Astrocyte (in vitro differentiated cells and primary cell): ENCODE results near the gene ZMYM4. TPM values are rescaled to one million over a fixed set of nuclear protein-coding genes. Genes with fewer than 3 reads are reported as not detected.

Experiments used
- DNase-seq: peaks from one replicate; pipeline ENCODE4 v3.0.0-alpha.2; 2010; ENCODE audit warnings: low read depth
- FAIRE-seq: peaks from 2 replicates; lab custom pipeline; 2011; peaks lifted over from hg19 to GRCh38; lab: Jason Lieb, UNC
- H2AFZ ChIP-seq: 2 replicates; pipeline ENCODE4 v1.6.0; 2012; ENCODE audit warnings: low read depth, low read length, inconsistent platforms
- H3K27ac ChIP-seq: 2 replicates; pipeline ENCODE4 v1.5.1; 2011; ENCODE audit warnings: low read depth, low read length, inconsistent platforms
- H3K27me3 ChIP-seq: 2 replicates; pipeline ENCODE4 v1.6.0; 2011; ENCODE audit warnings: low read length, inconsistent platforms; ENCODE audit not compliant: insufficient read depth
- H3K36me3 ChIP-seq: 2 replicates; pipeline ENCODE4 v1.5.1; 2011; ENCODE audit warnings: low read length, inconsistent platforms; ENCODE audit not compliant: insufficient read depth
- H3K4me1 ChIP-seq: 2 replicates; pipeline ENCODE4 v1.5.1; 2011; ENCODE audit warnings: low read length, inconsistent platforms; ENCODE audit not compliant: insufficient read depth
- H3K4me2 ChIP-seq: 2 replicates; pipeline ENCODE4 v1.6.0; 2012; ENCODE audit warnings: low read length, inconsistent platforms
- H3K4me3 ChIP-seq: 2 replicates; pipeline ENCODE4 v1.5.1; 2011; ENCODE audit warnings: low read depth, mild to moderate bottlenecking, low read length, inconsistent platforms; ENCODE audit not compliant: insufficient read depth
- H3K79me2 ChIP-seq: 2 replicates; pipeline ENCODE4 v1.6.0; 2012; ENCODE audit warnings: mild to moderate bottlenecking, low read length, inconsistent platforms; ENCODE audit not compliant: insufficient read depth
- H3K9ac ChIP-seq: 2 replicates; pipeline ENCODE4 v1.6.0; 2012; ENCODE audit warnings: mild to moderate bottlenecking, low read length, inconsistent platforms
- H3K9me3 ChIP-seq: 2 replicates; pipeline ENCODE4 v1.5.1; 2012; ENCODE audit warnings: low read depth, mild to moderate bottlenecking, low read length, inconsistent platforms; ENCODE audit not compliant: insufficient read depth
- H4K20me1 ChIP-seq: 2 replicates; pipeline ENCODE4 v1.6.0; 2012; ENCODE audit warnings: low read length, inconsistent platforms; ENCODE audit not compliant: insufficient read depth
- H3K27ac Mint-ChIP-seq: one replicate; pipeline ENCODE4 v1.8.0; 2021; ENCODE audit warnings: mild to moderate bottlenecking, mixed read lengths; ENCODE audit not compliant: unreplicated experiment
- H3K27me3 Mint-ChIP-seq: one replicate; pipeline ENCODE4 v1.8.0; 2021; ENCODE audit warnings: low read depth, mixed read lengths; ENCODE audit not compliant: unreplicated experiment
- H3K36me3 Mint-ChIP-seq: one replicate; pipeline ENCODE4 v1.8.0; 2021; ENCODE audit warnings: low read depth, mixed read lengths; ENCODE audit not compliant: unreplicated experiment
- H3K4me1 Mint-ChIP-seq: one replicate; pipeline ENCODE4 v1.8.0; 2021; ENCODE audit warnings: low read depth, mixed read lengths; ENCODE audit not compliant: unreplicated experiment
- H3K4me3 Mint-ChIP-seq: one replicate; pipeline ENCODE4 v1.8.0; 2021; ENCODE audit warnings: mild to moderate bottlenecking, moderate library complexity, mixed read lengths; ENCODE audit not compliant: unreplicated experiment
- H3K9me3 Mint-ChIP-seq: one replicate; pipeline ENCODE4 v1.8.0; 2021; ENCODE audit warnings: mild to moderate bottlenecking, mixed read lengths; ENCODE audit not compliant: unreplicated experiment
- EZH2 ChIP-seq: IDR thresholded peaks from 2 replicates; pipeline ENCODE4 v1.6.1; 2012; ENCODE audit warnings: mild to moderate bottlenecking, low read length, inconsistent platforms; ENCODE audit not compliant: insufficient read depth
- total RNA-seq: library from RNA; stranded (reverse); gene quantifications from 2 replicates; pipeline ENCODE4 v1.2.1, GENCODE V29; 2021
- TF ChIP-seq, protein P1 (sequence below): IDR thresholded peaks from 2 replicates; pipeline ENCODE4 v1.5.1; 2011; ENCODE audit warnings: low read depth, mild to moderate bottlenecking, inconsistent platforms, low read length, moderate library complexity; ENCODE audit not compliant: insufficient read depth

Gene ZMYM4
- total RNA-seq, 1 donor from 2014 or later, result 65.5 TPM

DNA sequence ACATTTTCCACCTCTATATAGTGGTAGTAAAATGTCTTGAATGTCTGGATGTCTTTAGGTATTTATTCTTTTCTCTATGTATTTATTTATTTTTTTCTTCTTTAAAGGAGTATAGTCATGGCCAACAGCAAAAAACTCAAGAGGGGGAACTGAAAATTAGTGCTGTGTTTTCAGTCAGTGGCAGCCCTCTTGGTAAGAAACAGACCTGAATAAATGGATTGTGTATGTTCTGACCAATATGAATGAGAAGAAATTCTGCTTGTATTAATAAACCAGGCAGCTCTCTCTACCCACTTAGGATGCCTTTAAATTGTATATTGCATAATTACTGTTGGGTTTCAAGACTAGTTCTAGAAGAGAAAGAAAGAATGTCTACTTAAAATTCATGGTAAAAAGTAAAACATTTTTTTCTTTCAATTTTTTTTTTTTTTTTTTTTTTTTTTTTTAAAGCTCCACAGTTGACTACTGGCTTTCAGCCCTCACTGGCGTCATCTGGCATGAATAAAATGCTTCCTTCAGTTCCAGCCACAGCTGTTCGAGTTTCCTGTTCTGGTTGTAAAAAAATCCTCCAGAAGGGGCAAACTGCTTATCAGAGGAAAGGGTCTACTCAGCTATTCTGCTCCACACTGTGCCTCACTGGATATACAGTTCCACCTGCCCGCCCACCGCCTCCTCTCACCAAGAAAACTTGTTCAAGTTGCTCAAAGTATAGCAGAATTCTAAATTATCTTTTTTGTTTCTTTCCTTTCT lies 101.6 kb downstream of the ZMYM4 start:
- Mint-ChIP-seq H3K4me1 (peaks cover 10% of the 10 kb centered on the region), H3K27me3 (no peaks in the 10 kb centered on the region), H3K36me3 (no peaks in the 10 kb centered on the region), H3K9me3 (no peaks in the 10 kb centered on the region), H3K4me3 (no peak overlapping the region), H3K27ac (peak overlapping the region; percentile 83)
- TF ChIP-seq, protein P1, sequence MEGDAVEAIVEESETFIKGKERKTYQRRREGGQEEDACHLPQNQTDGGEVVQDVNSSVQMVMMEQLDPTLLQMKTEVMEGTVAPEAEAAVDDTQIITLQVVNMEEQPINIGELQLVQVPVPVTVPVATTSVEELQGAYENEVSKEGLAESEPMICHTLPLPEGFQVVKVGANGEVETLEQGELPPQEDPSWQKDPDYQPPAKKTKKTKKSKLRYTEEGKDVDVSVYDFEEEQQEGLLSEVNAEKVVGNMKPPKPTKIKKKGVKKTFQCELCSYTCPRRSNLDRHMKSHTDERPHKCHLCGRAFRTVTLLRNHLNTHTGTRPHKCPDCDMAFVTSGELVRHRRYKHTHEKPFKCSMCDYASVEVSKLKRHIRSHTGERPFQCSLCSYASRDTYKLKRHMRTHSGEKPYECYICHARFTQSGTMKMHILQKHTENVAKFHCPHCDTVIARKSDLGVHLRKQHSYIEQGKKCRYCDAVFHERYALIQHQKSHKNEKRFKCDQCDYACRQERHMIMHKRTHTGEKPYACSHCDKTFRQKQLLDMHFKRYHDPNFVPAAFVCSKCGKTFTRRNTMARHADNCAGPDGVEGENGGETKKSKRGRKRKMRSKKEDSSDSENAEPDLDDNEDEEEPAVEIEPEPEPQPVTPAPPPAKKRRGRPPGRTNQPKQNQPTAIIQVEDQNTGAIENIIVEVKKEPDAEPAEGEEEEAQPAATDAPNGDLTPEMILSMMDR, result no peak
- Histone ChIP-seq H3K9me3 (no peaks in the 10 kb centered on the region), H3K4me1 (peaks cover 6% of the 10 kb centered on the region), H3K36me3 (no peaks in the 10 kb centered on the region), H3K27ac (peak overlapping the region; percentile 34), H3K4me2 (peak overlapping the region; percentile 35), H3K79me2 (peaks cover 3% of the 10 kb centered on the region), H4K20me1 (no peaks in the 10 kb centered on the region), H3K4me3 (no peak overlapping the region), H2AFZ (no peak overlapping the region), H3K27me3 (no peaks in the 10 kb centered on the region), H3K9ac (no peak overlapping the region)
- FAIRE-seq (no peak), DNase-seq (peak; percentile 83)

DNA sequence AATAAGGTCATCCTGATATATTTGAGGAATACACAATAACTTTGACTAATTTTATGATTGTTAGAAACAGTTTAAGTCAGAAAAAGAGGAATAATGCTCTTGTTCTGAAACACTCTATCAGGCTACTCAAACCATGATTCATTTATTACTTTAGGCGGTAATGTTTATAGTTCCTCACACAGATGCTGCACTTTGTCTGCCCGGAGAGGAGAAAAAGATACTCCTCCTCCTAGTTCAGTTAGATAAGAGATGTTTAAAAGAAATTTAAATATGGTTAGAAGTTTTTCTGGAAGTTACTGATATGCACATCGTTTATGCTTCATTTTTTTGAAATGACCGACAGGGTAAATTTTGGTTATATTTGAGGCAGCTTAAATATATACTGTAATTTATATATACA lies 103.0 kb downstream of the ZMYM4 start:
- Histone ChIP-seq H3K27me3 (no peaks in the 10 kb centered on the region), H2AFZ (no peak overlapping the region), H4K20me1 (no peaks in the 10 kb centered on the region), H3K9me3 (no peaks in the 10 kb centered on the region), H3K4me1 (peaks cover 6% of the 10 kb centered on the region), H3K79me2 (peaks cover 3% of the 10 kb centered on the region), H3K9ac (no peak overlapping the region), H3K36me3 (no peaks in the 10 kb centered on the region), H3K4me2 (no peak overlapping the region), H3K4me3 (no peak overlapping the region), H3K27ac (no peak overlapping the region)
- Mint-ChIP-seq H3K27ac (no peak overlapping the region), H3K4me3 (no peak overlapping the region), H3K4me1 (peaks cover 10% of the 10 kb centered on the region), H3K36me3 (no peaks in the 10 kb centered on the region), H3K9me3 (no peaks in the 10 kb centered on the region), H3K27me3 (no peaks in the 10 kb centered on the region)
- TF ChIP-seq EZH2, result no peak
- TF ChIP-seq, protein P1, result no peak
- FAIRE-seq (no peak), DNase-seq (no peak)

DNA sequence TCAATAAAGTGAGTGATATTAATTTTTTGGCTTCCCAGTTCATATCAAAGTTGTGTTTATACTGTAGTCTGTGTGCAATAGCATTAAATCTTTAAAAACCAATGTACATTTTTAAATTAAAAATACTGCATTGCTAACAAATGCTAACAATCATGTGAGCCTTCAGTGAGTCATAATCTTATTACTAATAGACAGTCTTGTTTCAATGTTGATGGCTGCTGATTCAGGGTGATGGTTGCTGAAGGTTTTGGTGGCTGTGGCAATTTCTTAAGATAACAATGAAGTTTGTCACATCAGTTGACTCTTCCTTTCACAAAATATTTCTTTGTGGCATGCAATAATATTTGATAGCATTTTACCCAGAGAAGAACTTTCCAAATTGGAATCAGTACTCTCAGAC lies 109.0 kb downstream of the ZMYM4 start:
- H3K9me3 ChIP-seq, result no peaks in the 10 kb centered on the region
- no peak overlapping the region for H3K27ac ChIP-seq
- no peaks in the 10 kb centered on the region for H4K20me1 ChIP-seq
- H3K4me1 ChIP-seq, result peaks cover 4% of the 10 kb centered on the region
- no peaks in the 10 kb centered on the region for H3K27me3 Mint-ChIP-seq
- FAIRE-seq (peak; percentile 26), DNase-seq (peak; percentile 13)
- H3K9ac ChIP-seq, result no peak overlapping the region
- H3K4me2 ChIP-seq, result no peak overlapping the region
- H3K4me3 ChIP-seq, result no peak overlapping the region
- H3K79me2 ChIP-seq, result no peaks in the 10 kb centered on the region
- no peaks in the 10 kb centered on the region for H3K27me3 ChIP-seq
- no peaks in the 10 kb centered on the region for H3K9me3 Mint-ChIP-seq
- peaks cover 6% of the 10 kb centered on the region for H3K36me3 Mint-ChIP-seq
- H3K4me3 Mint-ChIP-seq, result no peak overlapping the region
- TF ChIP-seq, protein P1, result no peak
- TF ChIP-seq EZH2, result no peak
- H3K36me3 ChIP-seq, result peaks cover 3% of the 10 kb centered on the region
- peaks cover 7% of the 10 kb centered on the region for H3K4me1 Mint-ChIP-seq
- H3K27ac Mint-ChIP-seq, result no peak overlapping the region
- H2AFZ ChIP-seq, result no peak overlapping the region
